GM10266 (cell line): ENCODE results near the gene TAF10.

Experiments used
- DNase-seq: peaks from one replicate; pipeline ENCODE4 v3.0.0; 2012; ENCODE audit errors: extremely low spot score
- TF ChIP-seq, protein P1 (sequence below): IDR thresholded peaks from 2 replicates; pipeline ENCODE4 v1.5.1; 2012; ENCODE audit warnings: mild to moderate bottlenecking, low read depth; ENCODE audit not compliant: control insufficient read depth, insufficient read depth; ENCODE audit errors: missing control alignments

TAF10 gene

DNA sequence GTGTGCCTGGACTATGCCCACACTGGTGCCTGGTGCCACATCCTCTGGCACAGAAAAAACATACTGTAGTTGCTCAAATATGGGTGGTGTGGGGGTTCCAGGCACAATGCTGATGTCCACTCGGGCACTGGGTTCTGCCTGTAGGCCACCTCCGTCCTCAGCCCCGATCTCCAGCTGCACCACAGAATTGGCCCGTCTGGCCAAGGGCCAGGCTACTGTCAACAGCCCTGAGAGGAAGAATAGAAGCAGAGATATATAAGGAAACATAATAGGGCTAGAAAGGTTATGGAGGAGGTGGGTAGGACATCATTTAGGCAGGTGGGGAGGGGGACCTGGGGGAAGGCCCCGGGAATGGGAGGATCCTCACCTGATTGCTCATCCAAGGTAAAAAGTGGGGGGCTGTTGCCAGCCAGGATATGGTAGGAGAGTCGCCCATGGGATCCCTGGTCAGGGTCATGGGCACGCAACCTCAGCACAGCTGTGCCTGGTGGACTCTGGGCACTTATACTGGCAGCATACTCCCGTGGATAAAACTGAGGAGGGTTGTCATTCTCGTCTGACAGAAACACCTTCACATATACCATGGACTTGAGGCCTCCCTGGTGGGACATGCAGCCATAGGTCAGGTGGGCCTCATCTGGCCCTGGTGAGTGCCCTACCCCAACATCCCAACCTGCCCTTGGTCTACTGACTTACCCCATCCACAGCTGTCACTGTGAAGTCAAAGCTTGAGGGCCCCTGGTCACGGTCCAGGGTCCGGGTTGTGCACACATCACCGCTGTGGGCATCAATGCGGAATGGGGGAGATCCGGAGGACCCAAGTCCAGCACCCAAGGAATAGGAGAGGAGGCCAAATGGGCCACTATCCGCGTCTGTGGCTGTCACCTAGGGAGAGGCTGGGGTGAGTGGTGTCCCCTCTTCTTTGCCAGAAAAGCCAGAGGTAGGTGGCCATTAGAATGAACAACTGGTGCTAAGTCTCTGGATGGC lies 21.7 kb upstream of the TAF10 start:
- TF ChIP-seq, protein P1, sequence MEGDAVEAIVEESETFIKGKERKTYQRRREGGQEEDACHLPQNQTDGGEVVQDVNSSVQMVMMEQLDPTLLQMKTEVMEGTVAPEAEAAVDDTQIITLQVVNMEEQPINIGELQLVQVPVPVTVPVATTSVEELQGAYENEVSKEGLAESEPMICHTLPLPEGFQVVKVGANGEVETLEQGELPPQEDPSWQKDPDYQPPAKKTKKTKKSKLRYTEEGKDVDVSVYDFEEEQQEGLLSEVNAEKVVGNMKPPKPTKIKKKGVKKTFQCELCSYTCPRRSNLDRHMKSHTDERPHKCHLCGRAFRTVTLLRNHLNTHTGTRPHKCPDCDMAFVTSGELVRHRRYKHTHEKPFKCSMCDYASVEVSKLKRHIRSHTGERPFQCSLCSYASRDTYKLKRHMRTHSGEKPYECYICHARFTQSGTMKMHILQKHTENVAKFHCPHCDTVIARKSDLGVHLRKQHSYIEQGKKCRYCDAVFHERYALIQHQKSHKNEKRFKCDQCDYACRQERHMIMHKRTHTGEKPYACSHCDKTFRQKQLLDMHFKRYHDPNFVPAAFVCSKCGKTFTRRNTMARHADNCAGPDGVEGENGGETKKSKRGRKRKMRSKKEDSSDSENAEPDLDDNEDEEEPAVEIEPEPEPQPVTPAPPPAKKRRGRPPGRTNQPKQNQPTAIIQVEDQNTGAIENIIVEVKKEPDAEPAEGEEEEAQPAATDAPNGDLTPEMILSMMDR: no peak

DNA sequence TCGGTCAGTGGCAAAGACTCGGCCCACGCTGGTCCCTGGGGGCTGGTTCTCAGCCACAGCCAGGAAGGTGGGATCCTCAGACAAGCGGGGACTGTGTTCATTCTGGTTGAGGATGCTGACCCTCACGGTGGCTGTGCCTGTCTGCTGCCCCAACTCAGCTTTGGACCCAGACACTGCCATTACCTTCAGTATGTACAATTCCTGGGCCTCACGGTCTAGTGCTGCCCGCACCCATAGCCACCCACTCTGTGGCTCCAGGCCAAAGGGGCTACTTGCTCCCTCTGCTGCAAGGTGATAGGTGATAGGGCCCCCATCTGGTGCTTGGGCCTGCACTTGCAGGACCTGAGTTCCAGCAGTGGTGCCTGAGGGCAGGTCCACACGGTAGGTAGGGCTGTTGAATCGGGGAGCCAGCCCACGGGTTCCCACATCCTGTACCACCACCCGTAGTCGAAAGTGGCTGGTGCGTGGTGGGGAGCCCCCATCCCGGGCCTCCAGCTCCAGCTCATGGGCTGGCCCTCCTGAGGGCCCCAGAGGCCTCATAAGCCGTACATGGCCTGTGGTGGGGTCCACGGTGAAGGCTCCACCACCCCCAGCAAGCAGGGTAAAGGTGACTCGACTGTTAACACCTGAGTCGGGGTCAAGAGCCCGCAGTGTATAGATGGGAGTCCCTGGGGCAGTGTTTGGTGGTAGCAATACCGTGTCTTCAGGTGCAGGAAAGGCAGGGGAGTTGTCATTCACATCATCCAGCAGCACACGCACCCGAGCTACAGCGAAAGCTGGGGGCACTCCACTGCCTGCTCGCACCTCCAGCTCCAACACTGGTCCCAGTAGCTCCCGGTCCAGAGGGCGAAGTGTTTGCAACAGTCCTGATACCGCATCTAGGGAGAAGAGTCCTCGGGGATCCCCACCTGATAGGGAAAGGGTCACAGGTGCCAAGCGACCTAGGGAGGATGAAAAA lies 20.4 kb upstream of the TAF10 start:
- TF ChIP-seq, protein P1: no peak
- DNase-seq: no peak

More for the DNA sequence above, 21.7 kb upstream of the TAF10 start:
- no peak for DNase-seq

DNA sequence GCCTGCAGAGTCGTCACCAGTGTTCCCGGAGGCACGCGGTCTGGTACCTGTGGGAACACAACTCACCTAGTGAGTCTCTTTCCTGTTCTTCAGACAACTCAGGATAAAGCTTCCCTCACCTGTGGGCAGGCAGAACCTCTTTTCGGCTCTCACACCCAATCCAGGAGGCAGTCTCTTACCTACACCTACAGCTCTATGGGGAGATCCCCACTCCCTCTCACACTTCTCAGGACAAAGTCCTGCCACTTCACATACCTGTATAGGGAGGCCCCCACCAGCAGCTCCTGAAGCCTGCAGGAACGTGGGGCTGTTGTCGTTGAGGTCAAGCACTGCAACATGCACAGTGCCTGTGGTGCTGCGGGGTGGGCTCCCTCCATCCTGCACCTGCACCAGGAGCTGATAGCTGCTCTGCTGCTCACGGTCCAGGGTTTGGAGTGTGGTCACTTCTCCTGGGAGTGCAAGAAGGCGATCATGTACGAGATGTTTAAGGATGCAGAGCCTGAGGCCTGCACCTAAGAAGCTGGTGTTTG lies 19.4 kb upstream of the TAF10 start:
- no peak for DNase-seq
- TF ChIP-seq, protein P1: no peak

DNA sequence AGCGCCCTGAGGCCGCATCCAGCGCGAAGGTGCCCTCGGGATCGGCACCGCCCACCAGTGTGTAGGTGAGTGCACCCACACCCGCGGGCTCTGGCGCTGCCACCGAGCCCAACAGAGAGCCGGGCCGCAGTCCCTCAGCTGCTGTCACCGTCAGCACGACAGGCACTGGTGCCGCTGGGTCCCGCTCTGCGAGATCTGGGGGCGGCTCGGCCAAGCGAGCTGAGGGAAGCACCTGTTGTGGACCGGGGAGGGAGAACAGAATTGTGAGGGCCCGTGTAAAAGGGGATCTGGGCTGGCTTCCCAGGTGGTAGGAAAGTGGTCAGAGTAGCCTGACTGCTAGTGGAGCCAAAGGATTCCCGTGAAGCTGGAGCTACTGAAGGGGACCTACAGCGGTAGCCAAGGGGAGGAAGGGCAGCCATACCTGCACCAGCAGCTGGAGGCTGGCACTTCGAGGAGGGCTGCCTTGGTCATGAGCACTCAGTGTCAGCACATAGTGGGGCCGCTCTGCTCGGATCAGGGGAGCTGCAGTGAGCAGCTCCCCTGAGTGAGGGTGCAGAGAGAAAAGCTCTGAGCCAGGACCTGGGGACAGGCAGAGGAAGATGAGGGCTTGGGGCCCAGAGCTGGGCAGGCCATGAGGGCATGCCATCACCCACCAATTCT lies 18.7 kb upstream of the TAF10 start:
- DNase-seq: no peak
- TF ChIP-seq, protein P1: no peak

DNA sequence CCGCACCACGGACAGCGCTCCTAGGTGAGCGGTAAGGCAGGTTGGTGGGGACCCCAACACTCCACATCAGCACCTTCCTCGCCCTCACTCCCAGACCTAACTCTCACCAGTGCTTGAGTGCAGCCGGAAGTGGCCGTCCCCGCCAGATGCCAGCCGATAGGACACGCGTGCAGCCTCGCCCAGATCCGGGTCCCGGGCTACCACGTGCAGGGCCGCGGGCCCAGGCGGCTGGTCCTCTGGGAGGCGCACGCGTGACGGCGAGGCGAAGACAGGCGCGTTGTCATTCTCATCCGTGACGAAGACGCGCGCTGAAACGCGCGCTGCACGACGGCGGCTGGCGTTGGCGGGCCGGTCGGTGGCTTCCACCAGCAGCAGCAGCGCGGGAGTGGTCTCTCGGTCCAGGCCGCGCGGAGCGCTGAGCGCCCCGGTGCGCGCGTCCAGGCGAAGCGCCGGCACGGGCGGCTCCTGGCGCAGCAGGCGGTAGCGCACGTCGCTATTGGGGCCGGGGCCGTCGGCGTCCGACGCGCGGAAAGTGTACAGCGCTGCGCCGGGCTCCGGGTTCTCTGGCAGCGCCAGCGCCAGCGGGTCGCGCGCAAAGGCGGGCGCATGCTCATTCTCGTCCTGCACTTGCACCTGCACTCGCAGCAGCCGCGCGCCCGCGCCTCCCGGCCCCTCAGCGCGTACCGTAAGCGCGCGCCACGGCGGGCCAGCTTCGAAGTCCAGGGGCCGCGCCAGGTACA lies 18.0 kb upstream of the TAF10 start:
- DNase-seq: no peak
- TF ChIP-seq, protein P1: no peak

DNA sequence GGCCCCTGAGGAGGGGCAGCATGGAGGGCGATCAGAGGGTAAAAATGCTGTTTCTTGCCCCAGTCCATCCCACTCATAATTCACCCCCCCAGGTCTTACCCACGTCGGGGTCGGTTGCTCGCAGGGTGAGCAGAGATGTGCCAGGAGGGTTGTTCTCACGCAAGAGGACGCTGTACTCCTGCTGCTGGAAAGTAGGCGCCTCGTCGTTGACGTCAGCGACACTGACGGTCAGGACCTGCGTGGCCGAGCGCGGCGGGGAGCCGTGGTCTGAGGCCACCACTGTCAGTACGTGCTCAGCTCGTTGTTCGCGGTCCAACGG lies 17.5 kb upstream of the TAF10 start:
- no peak for DNase-seq
- TF ChIP-seq, protein P1: no peak
